NCI-H524 treated with DMSO at 0.1 percent for 48 hours (cell line): Measurements from ENCODE around the gene GALNT9.
"Not testable (repeated sequence)": the region's sequence is repeated elsewhere in the genome, so short reads cannot be mapped to it uniquely, and the experiment has no call there.

Experiments used
- DNase-seq: peaks from one replicate; lab custom pipeline; 2025; lab: John Stamatoyannopoulos, UW

The GALNT9 gene

GRCh38 chr12:132155771-132156572 lies 173.4 kb downstream of the GALNT9 start:
- no peak for DNase-seq

GRCh38 chr12:132154941-132155770 lies 174.2 kb downstream of the GALNT9 start:
- no peak for DNase-seq

- no peak for DNase-seq
Observed at GRCh38 chr12:132154341-132154761, 175.0 kb downstream of the GALNT9 start.

- peak; percentile 1 for DNase-seq
Observed at GRCh38 chr12:132153501-132154340, 175.7 kb downstream of the GALNT9 start.

- no peak for DNase-seq
Observed at GRCh38 chr12:132152953-132153352, 176.4 kb downstream of the GALNT9 start.

- DNase-seq, result no peak
Observed at GRCh38 chr12:132152411-132152821, 177.0 kb downstream of the GALNT9 start.

GRCh38 chr12:132151766-132152410 lies 177.5 kb downstream of the GALNT9 start:
- no peak for DNase-seq

- DNase-seq, result no peak
Observed at GRCh38 chr12:132151145-132151765, 178.1 kb downstream of the GALNT9 start.

GRCh38 chr12:132150780-132151144 lies 178.6 kb downstream of the GALNT9 start:
- no peak for DNase-seq

GRCh38 chr12:132149526-132149925 lies 179.9 kb downstream of the GALNT9 start:
- DNase-seq, result not testable (repeated sequence)

GRCh38 chr12:132148368-132149045 lies 180.9 kb downstream of the GALNT9 start:
- DNase-seq, result no peak

- no peak for DNase-seq
Observed at GRCh38 chr12:132147423-132148367, 181.7 kb downstream of the GALNT9 start.

GRCh38 chr12:132146772-132147422 lies 182.5 kb downstream of the GALNT9 start:
- no peak for DNase-seq
